Ovary (tissue), 9 donors: ENCODE measurements around the gene ZNF677. TPM values are rescaled to one million over a fixed set of nuclear protein-coding genes. Genes with fewer than 3 reads are reported as not detected.
"Not testable (repeated sequence)": the region's sequence is repeated elsewhere in the genome, so short reads cannot be mapped to it uniquely, and the experiment has no call there.

Source experiments
- DNase-seq, 5 donors: peaks; one replicate each; pipeline ENCODE4 v3.0.0-alpha.2; 2019 to 2020
- H3K27ac ChIP-seq, 2 donors: fragments of 200-600 bp; one replicate each; pipeline versions ENCODE4 v1.5.1 to v1.8.0; 2019 to 2022
- H3K27me3 ChIP-seq: fragments of 200-600 bp; one replicate; pipeline ENCODE4 v1.8.0; 2022
- H3K36me3 ChIP-seq: fragments of 200-600 bp; sonication (generic); one replicate; pipeline ENCODE4 v1.5.1; 2019
- H3K4me1 ChIP-seq: one replicate; pipeline ENCODE4 v1.8.1; 2013; ENCODE audit warnings: mild to moderate bottlenecking, moderate library complexity; ENCODE audit not compliant: insufficient read depth
- H3K4me3 ChIP-seq: fragments of 200-600 bp; sonication (generic); one replicate; pipeline ENCODE4 v1.5.1; 2017
- H3K9me3 ChIP-seq, 2 donors: fragments of 200-600 bp in 1 of 2; sonication (generic) in 1 of 2; one replicate each; pipeline versions ENCODE4 v1.5.1 to v1.8.1; 2013 to 2019; ENCODE audit warnings: mild to moderate bottlenecking in 1 of 2, moderate library complexity in 1 of 2
- EP300 ChIP-seq: sonication (generic); formaldehyde crosslinking; IDR thresholded peaks from one replicate; pipeline ENCODE4 v1.6.1; 2017; ENCODE audit warnings: antibody characterized with exemption
- POLR2A ChIP-seq: fragments of 450-650 bp; IDR thresholded peaks from one replicate; pipeline ENCODE4 v1.6.1; 2017; ENCODE audit warnings: antibody characterized with exemption, mild to moderate bottlenecking, moderate library complexity
- WGBS, 3 donors: extraction: QIAGEN DNeasy Blood & Tissue Kit in 1 of 3; methylation state at CpG; one replicate each; pipeline versions ENCODE4 v1.1.5 to v1.1.7; 2013 to 2017; 5-methylcytosine and 5-hydroxymethylcytosine counted together
- intact Hi-C, 4 donors: fragments of 100-400 bp; cut with DNase I; formaldehyde crosslinking; loops; one replicate each; pipeline versions ENCODE4 v1.11.0 to v1.15.1; 2022 to 2023
- polyA plus RNA-seq, 2 donors: library from polyadenylated mRNA; stranded (reverse); fragments of 200-250 nt in 1 of 2; fragments of 350-450 nt in 1 of 2; fragmentation: Illumina TruSeq in 1 of 2; extraction: RNeasy Lipid Tissue Mini Kit (QIAGEN cat#74804) in 1 of 2; gene quantifications; one replicate each; pipeline ENCODE4 v1.2.3, GENCODE V29; 2013 to 2014
- total RNA-seq, 7 donors: library from RNA; depleted of rRNA in 2 of 7; stranded (reverse); fragments of >200 nt in 2 of 7; fragmentation: NEBNext Ultra II Directional in 3 of 7; extraction: Animal tissue kit (Norgen Biotek cat#: 25700) in 3 of 7; gene quantifications; one replicate each; pipeline versions ENCODE4 v1.1.0 to v1.2.4, GENCODE V29; 2016 to 2023
- TF ChIP-seq, protein P1 (sequence below), 3 donors: fragments of 450-650 bp in 2 of 3; fragments of 200-600 bp in 1 of 3; IDR thresholded peaks; one replicate each; pipeline versions ENCODE4 v1.5.1 to v1.8.0; 2016 to 2022; ENCODE audit warnings: antibody characterized with exemption in 3 of 3, mild to moderate bottlenecking in 1 of 3
- donor health status: DM: no; HTN: no; CAD: no; lungs with moderate emphysema.
- donor health status: DM: no; HTN: no; CAD: no.
- donor health status: Bipolar disorder and iron deficiency.
- donor health status: DM: yes; HTN: yes; CAD: no.
- donor health status: DM: no; HTN: no; CAD: no.
- donor health status: DM: yes; HTN: yes; CAD: no.

Gene ZNF677
- total and polyA plus RNA-seq, 9 donors, result 19.1 to 31.3 (median 28.1) TPM

DNA sequence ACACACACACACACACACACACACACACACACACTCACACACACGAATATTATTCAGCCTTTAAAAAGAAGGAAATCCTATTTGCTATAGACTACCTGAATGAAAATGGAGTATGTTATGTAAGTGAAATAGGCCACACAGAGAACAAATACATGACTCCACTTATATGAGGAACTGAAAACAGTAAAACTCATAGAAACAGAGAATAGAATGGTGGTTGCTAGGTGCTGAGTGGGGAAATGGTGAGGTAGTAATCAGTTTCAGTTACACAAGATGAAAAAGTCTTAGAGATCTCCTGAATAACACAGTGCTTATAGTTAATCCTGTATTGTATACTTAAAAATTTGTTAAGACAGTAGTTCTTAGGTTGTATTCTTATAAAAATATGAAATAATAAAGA lies 8.2 kb downstream of the ZNF677 start:
- TF ChIP-seq EP300, result no peak
- TF ChIP-seq POLR2A, result no peak
- TF ChIP-seq, protein P1, sequence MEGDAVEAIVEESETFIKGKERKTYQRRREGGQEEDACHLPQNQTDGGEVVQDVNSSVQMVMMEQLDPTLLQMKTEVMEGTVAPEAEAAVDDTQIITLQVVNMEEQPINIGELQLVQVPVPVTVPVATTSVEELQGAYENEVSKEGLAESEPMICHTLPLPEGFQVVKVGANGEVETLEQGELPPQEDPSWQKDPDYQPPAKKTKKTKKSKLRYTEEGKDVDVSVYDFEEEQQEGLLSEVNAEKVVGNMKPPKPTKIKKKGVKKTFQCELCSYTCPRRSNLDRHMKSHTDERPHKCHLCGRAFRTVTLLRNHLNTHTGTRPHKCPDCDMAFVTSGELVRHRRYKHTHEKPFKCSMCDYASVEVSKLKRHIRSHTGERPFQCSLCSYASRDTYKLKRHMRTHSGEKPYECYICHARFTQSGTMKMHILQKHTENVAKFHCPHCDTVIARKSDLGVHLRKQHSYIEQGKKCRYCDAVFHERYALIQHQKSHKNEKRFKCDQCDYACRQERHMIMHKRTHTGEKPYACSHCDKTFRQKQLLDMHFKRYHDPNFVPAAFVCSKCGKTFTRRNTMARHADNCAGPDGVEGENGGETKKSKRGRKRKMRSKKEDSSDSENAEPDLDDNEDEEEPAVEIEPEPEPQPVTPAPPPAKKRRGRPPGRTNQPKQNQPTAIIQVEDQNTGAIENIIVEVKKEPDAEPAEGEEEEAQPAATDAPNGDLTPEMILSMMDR (IDR thresholded peaks at IDR 0.05), result no peak
- 92 to 100% (median 100%) methylated on average over 1 of the region's 1 CpG for WGBS, 3 donors
- H3K9me3 ChIP-seq, result peaks cover 0 to 49% of the 10 kb centered on the region in 2 donors

DNA sequence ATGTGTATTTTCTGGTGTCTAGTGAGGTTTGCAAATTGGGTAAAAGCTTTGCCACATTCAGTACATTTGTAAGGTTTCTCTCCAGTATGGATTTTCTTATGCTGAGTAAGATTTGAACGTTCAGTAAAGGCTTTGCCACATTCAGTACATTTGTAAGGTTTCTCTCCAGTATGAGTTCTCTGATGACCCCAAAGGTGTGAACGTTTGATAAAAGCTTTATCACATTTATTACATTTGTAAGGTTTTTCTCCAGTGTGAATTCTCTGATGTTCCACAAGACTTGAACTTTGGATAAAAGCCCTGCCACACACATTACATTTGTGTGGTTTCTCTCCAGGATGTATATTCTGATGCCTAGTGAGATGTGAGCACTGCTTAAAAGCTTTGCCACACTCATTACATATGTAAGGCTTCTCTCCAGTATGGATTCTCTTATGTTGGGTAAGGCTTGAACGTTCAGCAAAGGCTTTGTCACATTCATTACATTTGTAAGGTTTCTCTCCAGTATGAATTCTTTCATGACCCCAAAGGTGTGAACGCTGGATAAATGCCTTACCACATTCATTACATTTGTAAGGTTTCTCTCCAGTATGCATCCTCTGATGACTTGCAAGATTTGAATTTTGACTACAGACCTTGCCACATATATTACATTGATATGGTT lies 17.4 kb downstream of the ZNF677 start:
- intact Hi-C loops, result no loop called here
- Histone ChIP-seq H3K27me3 (no peaks in the 10 kb centered on the region), H3K9me3 (peaks cover 6 to 52% of the 10 kb centered on the region in 2 donors), H3K36me3 (no peaks in the 10 kb centered on the region), H3K27ac (no peak overlapping the region), H3K4me1 (no peaks in the 10 kb centered on the region), H3K4me3 (no peak overlapping the region)
- no peak for TF ChIP-seq POLR2A
- TF ChIP-seq, protein P1 (IDR thresholded peaks at IDR 0.05), result no peak
- no peak for DNase-seq
- 94 to 97% (median 96%) methylated on average over 4 of the region's 4 CpGs for whole genome bisulfite sequencing, 3 donors

More for the DNA sequence above, 8.2 kb downstream of the ZNF677 start:
- no peaks in the 10 kb centered on the region for H3K4me1 ChIP-seq
- intact Hi-C loops, result no loop called here
- DNase-seq, result no peak
- no peak overlapping the region for H3K4me3 ChIP-seq
- no peak overlapping the region for H3K27ac ChIP-seq
- H3K36me3 ChIP-seq, result no peaks in the 10 kb centered on the region
- H3K27me3 ChIP-seq, result no peaks in the 10 kb centered on the region

DNA sequence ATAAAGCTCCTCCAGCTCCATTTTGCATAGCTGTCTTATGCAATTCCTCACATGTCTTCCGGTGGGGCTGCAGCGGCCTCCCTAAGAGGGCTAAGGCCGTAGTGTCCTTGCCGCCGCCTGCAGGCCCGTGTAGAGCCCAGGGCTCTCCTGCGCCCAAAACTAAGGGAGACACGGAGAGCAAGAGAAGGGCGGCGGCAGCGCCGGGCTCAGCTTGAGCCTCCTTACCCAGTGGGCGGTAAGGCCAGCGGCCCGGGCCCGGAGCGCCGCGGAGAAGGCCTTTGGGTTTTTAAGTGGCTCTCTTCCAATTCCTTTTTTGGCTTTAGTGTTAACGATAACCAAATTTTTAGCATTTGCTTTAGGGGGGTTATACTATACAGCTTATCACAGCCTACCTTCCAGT lies 30.1 kb downstream of the ZNF677 start:
- no peak overlapping the region for H3K4me3 ChIP-seq
- H3K9me3 ChIP-seq, result peaks cover 0 to 20% of the 10 kb centered on the region in 2 donors
- H3K36me3 ChIP-seq, result no peaks in the 10 kb centered on the region
- DNase-seq, result no peak
- TF ChIP-seq POLR2A, result no peak
- TF ChIP-seq, protein P1 (IDR thresholded peaks at IDR 0.05), result no peak
- TF ChIP-seq EP300, result no peak
- H3K4me1 ChIP-seq, result no peaks in the 10 kb centered on the region
- WGBS, 3 donors, result 90 to 94% (median 91%) methylated on average over 20 of the region's 20 CpGs
- no peak overlapping the region for H3K27ac ChIP-seq
- intact Hi-C loops, result no loop called here
- H3K27me3 ChIP-seq, result no peaks in the 10 kb centered on the region

DNA sequence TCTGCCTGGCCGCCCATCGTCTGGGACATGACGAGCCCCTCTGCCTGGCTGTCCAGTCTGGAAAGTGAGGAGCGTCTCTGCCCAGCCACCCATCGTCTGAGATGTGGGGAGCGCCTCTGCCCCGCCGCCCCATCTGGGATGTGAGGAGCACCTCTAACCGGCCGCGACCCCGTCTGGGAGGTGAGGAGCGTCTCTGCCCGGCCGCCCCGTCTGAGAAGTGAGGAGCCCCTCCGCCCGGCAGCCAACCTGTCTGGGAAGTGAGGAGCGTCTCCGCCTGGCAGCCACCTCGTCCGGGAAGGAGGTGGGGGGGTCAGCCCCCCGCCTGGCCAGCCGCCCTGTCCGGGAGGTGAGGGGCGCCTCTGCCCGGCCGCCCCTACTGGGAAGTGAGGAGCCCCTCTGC lies 32.0 kb downstream of the ZNF677 start:
- H3K36me3 ChIP-seq, intact Hi-C loops, H3K27me3 ChIP-seq, H3K4me3 ChIP-seq, DNase-seq, H3K27ac ChIP-seq, H3K4me1 ChIP-seq: not testable (repeated sequence)
- 97 to 100% (median 97%) methylated on average over 4 to 27 of the region's 28 CpGs for WGBS, 3 donors
- peaks cover 0 to 13% of the 10 kb centered on the region in 2 donors for H3K9me3 ChIP-seq

DNA sequence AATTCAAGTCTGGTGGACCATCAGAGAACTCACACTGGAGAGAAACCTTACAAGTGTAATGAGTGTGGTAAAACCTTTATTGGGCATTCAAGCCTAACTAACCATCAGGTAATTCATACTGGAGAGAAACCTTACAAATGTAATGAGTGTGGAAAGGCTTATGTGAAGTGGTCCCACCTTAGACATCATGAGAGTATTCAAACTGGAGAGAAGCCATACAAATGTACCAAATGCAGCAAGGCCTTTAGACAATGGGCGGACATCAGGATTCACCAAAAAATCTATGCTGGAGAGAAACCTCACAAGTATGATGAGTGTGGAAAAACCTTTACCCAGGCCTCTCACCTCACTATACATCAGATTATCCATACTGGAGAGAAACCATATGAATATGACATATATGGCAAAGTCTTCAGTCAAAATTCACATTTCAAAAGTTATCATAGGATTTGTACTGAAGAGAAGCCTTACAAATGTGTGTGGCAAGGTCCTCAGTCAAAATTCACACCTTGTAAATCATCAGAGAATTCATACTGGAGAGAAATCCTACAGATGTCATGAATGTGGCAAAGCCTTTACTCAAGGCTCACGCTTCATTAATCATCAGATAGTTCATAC lies 41.9 kb downstream of the ZNF677 start:
- TF ChIP-seq POLR2A (no peak), EP300 (no peak)
- TF ChIP-seq, protein P1 (IDR thresholded peaks at IDR 0.05), result no peak
- no peak overlapping the region for H3K4me3 ChIP-seq
- H3K9me3 ChIP-seq, result peaks cover 41 to 76% of the 10 kb centered on the region in 2 donors
- H3K27ac ChIP-seq, result no peak overlapping the region
- H3K4me1 ChIP-seq, result no peaks in the 10 kb centered on the region
- intact Hi-C loops, result no loop called here
- 98 to 100% (median 100%) methylated on average over 2 of the region's 2 CpGs for whole genome bisulfite sequencing, 3 donors
- no peak for DNase-seq
- no peaks in the 10 kb centered on the region for H3K27me3 ChIP-seq
- H3K36me3 ChIP-seq, result no peaks in the 10 kb centered on the region

DNA sequence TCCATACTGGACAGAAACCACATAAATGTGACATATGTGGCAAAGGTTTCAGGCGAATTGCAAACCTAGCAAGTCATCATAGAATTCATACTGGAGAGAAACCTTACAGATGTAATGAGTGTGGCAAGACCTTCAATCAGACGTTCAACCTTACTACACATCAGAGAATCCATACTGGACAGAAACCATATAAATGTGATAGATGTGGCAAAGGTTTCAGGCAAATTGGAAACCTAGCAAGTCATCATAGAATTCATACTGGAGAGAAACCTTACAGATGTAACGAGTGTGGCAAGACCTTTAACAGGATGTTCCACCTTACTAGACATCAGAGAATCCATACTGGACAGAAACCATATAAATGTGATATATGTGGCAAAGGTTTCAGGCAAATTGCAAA lies 43.1 kb downstream of the ZNF677 start:
- intact Hi-C loops, H3K36me3 ChIP-seq, H3K4me1 ChIP-seq, H3K4me3 ChIP-seq, DNase-seq, H3K27me3 ChIP-seq, H3K27ac ChIP-seq: not testable (repeated sequence)
- H3K9me3 ChIP-seq, result peaks cover 41 to 76% of the 10 kb centered on the region in 2 donors
- WGBS, 3 donors, result 86 to 95% (median 90%) methylated on average over 3 of the region's 3 CpGs
